COLO829 (cell line): Measurements from ENCODE around the gene KLRD1.
"Not testable (repeated sequence)": the region's sequence is repeated elsewhere in the genome, so short reads cannot be mapped to it uniquely, and the experiment has no call there.

Experiments
- DNase-seq: peaks from one replicate; pipeline ENCODE4 v3.0.0; 2012; ENCODE audit warnings: low spot score

The KLRD1 gene

GRCh38 chr12:10338470-10338869, 30.8 kb downstream of the KLRD1 start:
- DNase-seq, result not testable (repeated sequence)

GRCh38 chr12:10339053-10339840, 31.6 kb downstream of the KLRD1 start:
- no peak for DNase-seq

GRCh38 chr12:10340946-10341345, 33.3 kb downstream of the KLRD1 start:
- DNase-seq, result not testable (repeated sequence)

GRCh38 chr12:10341892-10342509, 34.3 kb downstream of the KLRD1 start:
- DNase-seq, result no peak

GRCh38 chr12:10351457-10351856, 43.8 kb downstream of the KLRD1 start:
- DNase-seq, result not testable (repeated sequence)

GRCh38 chr12:10354071-10354470, 46.4 kb downstream of the KLRD1 start:
- DNase-seq, result no peak

GRCh38 chr12:10354502-10354901, 46.8 kb downstream of the KLRD1 start:
- no peak for DNase-seq

- DNase-seq, result no peak
These were observed 50.5 kb downstream of the KLRD1 start for GRCh38 chr12:10358131-10358530.

- DNase-seq, result no peak
These were observed 51.3 kb downstream of the KLRD1 start for GRCh38 chr12:10358969-10359368.

GRCh38 chr12:10361084-10361483, 53.4 kb downstream of the KLRD1 start:
- no peak for DNase-seq

GRCh38 chr12:10361622-10362021, 54.0 kb downstream of the KLRD1 start:
- DNase-seq, result no peak

GRCh38 chr12:10362325-10362724, 54.7 kb downstream of the KLRD1 start:
- no peak for DNase-seq

- DNase-seq, result peak; percentile 8
These were observed 55.4 kb downstream of the KLRD1 start for GRCh38 chr12:10362828-10363657.

- DNase-seq, result no peak
These were observed 55.9 kb downstream of the KLRD1 start for GRCh38 chr12:10363658-10363913.

- peak; percentile 46 for DNase-seq
These were observed 56.5 kb downstream of the KLRD1 start for GRCh38 chr12:10363914-10364814.

GRCh38 chr12:10364815-10365622, 57.3 kb downstream of the KLRD1 start:
- peak; percentile 64 for DNase-seq

- DNase-seq, result peak; percentile 6
These were observed 58.2 kb downstream of the KLRD1 start for GRCh38 chr12:10365696-10366405.

- DNase-seq, result peak; percentile 3
These were observed 59.2 kb downstream of the KLRD1 start for GRCh38 chr12:10366875-10367274.

GRCh38 chr12:10367714-10368113, 60.0 kb downstream of the KLRD1 start:
- DNase-seq, result not testable (repeated sequence)
